GM23338 (cell line): ENCODE data around the gene UQCR11. TPM values are rescaled to one million over a fixed set of nuclear protein-coding genes. Genes with fewer than 3 reads are reported as not detected.

Experiments
- ATAC-seq: fragments of 200-7000 bp; cut with Tn5 transposase; 3 replicates; pipeline ENCODE4 v1.9.1; 2020
- DNase-seq: peaks from one replicate; pipeline ENCODE4 v3.0.0-alpha.2; 2015; ENCODE audit warnings: low spot score
- H2AFZ ChIP-seq: fragments of 200-600 bp; sonication (generic); 2 replicates; pipeline ENCODE4 v1.8.0; 2016; ENCODE audit warnings: antibody characterized with exemption, mild to moderate bottlenecking, moderate library complexity
- H3F3A ChIP-seq: fragments of 200-600 bp; sonication (generic); replicated peaks from 2 replicates; pipeline ENCODE4 v1.8.0; 2017; ENCODE audit warnings: antibody characterized with exemption, mixed run types, low read depth
- H3K27ac ChIP-seq: fragments of 200-600 bp; sonication (generic); 2 replicates; pipeline ENCODE4 v1.6.1; 2016; ENCODE audit warnings: low read depth
- H3K27me3 ChIP-seq: fragments of 200-600 bp; sonication (generic); 2 replicates; pipeline ENCODE4 v1.8.0; 2016; ENCODE audit warnings: mild to moderate bottlenecking, mixed run types, moderate library complexity; ENCODE audit not compliant: insufficient read depth
- H3K36me3 ChIP-seq: fragments of 200-600 bp; sonication (generic); 2 replicates; pipeline ENCODE4 v1.8.0; 2016; ENCODE audit warnings: mild to moderate bottlenecking; ENCODE audit not compliant: insufficient read depth
- H3K4me1 ChIP-seq: fragments of 200-600 bp; sonication (generic); 2 replicates; pipeline ENCODE4 v1.8.0; 2016; ENCODE audit warnings: mild to moderate bottlenecking, moderate library complexity; ENCODE audit not compliant: insufficient read depth
- H3K4me2 ChIP-seq: fragments of 200-600 bp; sonication (generic); 2 replicates; pipeline ENCODE4 v1.7.1; 2017; ENCODE audit warnings: mixed run types
- H3K4me3 ChIP-seq: fragments of 200-600 bp; sonication (generic); 2 replicates; pipeline ENCODE4 v1.6.1; 2016; ENCODE audit warnings: mixed run types
- H3K79me2 ChIP-seq: fragments of 200-600 bp; sonication (generic); replicated peaks from 2 replicates; pipeline ENCODE4 v1.8.0; 2017; ENCODE audit warnings: mild to moderate bottlenecking; ENCODE audit not compliant: insufficient read depth
- H3K9me2 ChIP-seq: fragments of 200-600 bp; sonication (generic); 2 replicates; pipeline ENCODE4 v1.8.0; 2017; ENCODE audit not compliant: insufficient read depth
- H4K20me1 ChIP-seq: fragments of 200-600 bp; sonication (generic); replicated peaks from 2 replicates; pipeline ENCODE4 v1.8.0; 2017; ENCODE audit warnings: mild to moderate bottlenecking; ENCODE audit not compliant: insufficient read depth
- H3K27ac Mint-ChIP-seq: 2 replicates; pipeline ENCODE4 v1.8.0; 2020; ENCODE audit warnings: inconsistent platforms, mild to moderate bottlenecking, moderate library complexity, mixed read lengths
- H3K27me3 Mint-ChIP-seq: 3 replicates; pipeline ENCODE4 v1.8.0; 2022; ENCODE audit warnings: low read depth, mild to moderate bottlenecking, moderate library complexity, mixed read lengths, inconsistent platforms; ENCODE audit not compliant: insufficient read depth, poor library complexity
- H3K36me3 Mint-ChIP-seq: 3 replicates; pipeline ENCODE4 v1.8.0; 2021; ENCODE audit warnings: low read depth, mild to moderate bottlenecking, inconsistent platforms, moderate library complexity, mixed read lengths
- H3K4me1 Mint-ChIP-seq: 3 replicates; pipeline ENCODE4 v1.8.0; 2020; ENCODE audit warnings: mild to moderate bottlenecking, inconsistent platforms, mixed read lengths
- H3K4me3 Mint-ChIP-seq: 3 replicates; pipeline ENCODE4 v1.8.0; 2021; ENCODE audit warnings: moderate library complexity, mild to moderate bottlenecking, inconsistent platforms, mixed read lengths
- H3K9me3 Mint-ChIP-seq: 3 replicates; pipeline ENCODE4 v1.8.0; 2020; ENCODE audit warnings: moderate library complexity, mild to moderate bottlenecking, inconsistent platforms, mixed read lengths
- CREB1 ChIP-seq: fragments of 250-450 bp; sonication (Bioruptor Pico); IDR thresholded peaks from 2 replicates; pipeline ENCODE4 v1.5.0; 2020; ENCODE audit warnings: low read depth, mild to moderate bottlenecking, moderate library complexity
- EZH2 ChIP-seq: fragments of 200-600 bp; sonication (generic); IDR thresholded peaks from one replicate; pipeline ENCODE4 v1.8.0; 2017; ENCODE audit warnings: antibody characterized with exemption, mild to moderate bottlenecking, low read depth; ENCODE audit not compliant: unreplicated experiment
- EZH2phosphoT487 ChIP-seq: fragments of 200-600 bp; sonication (generic); IDR thresholded peaks from one replicate; pipeline ENCODE4 v1.8.1; 2018; ENCODE audit warnings: antibody characterized with exemption; ENCODE audit not compliant: unreplicated experiment
- JUNB ChIP-seq: IDR thresholded peaks from one replicate; pipeline ENCODE4 v1.6.1; 2016; ENCODE audit warnings: antibody characterized with exemption; ENCODE audit not compliant: unreplicated experiment
- NANOG ChIP-seq: IDR thresholded peaks from 2 replicates; pipeline ENCODE4 v1.6.1; 2016; ENCODE audit warnings: antibody characterized with exemption, borderline replicate concordance
- POLR2AphosphoS5 ChIP-seq: IDR thresholded peaks from 2 replicates; pipeline ENCODE4 v1.6.1; 2016; ENCODE audit warnings: antibody characterized with exemption, low read depth
- STAT1 ChIP-seq: IDR thresholded peaks from one replicate; pipeline ENCODE4 v1.6.1; 2016; ENCODE audit warnings: antibody characterized with exemption; ENCODE audit not compliant: unreplicated experiment
- ZNF114 ChIP-seq: fragments of 250-450 bp; sonication (Bioruptor Pico); IDR thresholded peaks from 2 replicates; pipeline ENCODE4 v1.5.0; 2020; ENCODE audit warnings: mild to moderate bottlenecking, moderate library complexity
- ZNF331 ChIP-seq: fragments of 250-450 bp; sonication (Bioruptor Pico); IDR thresholded peaks from 2 replicates; pipeline ENCODE4 v1.5.0; 2020; ENCODE audit warnings: low read depth, mild to moderate bottlenecking, moderate library complexity
- polyA plus RNA-seq: library from polyadenylated mRNA; unstranded; fragments of >200 nt; fragmentation: Nextera tagmentation; extraction: Ambion mirVana; gene quantifications from 2 replicates; pipeline ENCODE4 v1.2.1, GENCODE V29; 2016
- total RNA-seq: library from RNA; depleted of rRNA; stranded (reverse); fragments of >200 nt; shearing (Covaris generic); gene quantifications from 2 replicates; pipeline ENCODE4 v1.2.3, GENCODE V29; 2014
- TF ChIP-seq, protein P1 (sequence below): IDR thresholded peaks from one replicate; pipeline ENCODE4 v1.6.1; 2018; ENCODE audit warnings: antibody characterized with exemption; ENCODE audit not compliant: unreplicated experiment
- TF ChIP-seq, protein P2 (sequence below): IDR thresholded peaks from 2 replicates; pipeline ENCODE4 v1.6.1; 2016; ENCODE audit warnings: antibody characterized with exemption
- TF ChIP-seq, protein P3 (sequence below), 2 experiments: fragments of 200-600 bp in 1 of 2; sonication (generic) in 1 of 2; conservative IDR thresholded peaks; 2 replicates each; pipeline versions ENCODE4 v1.5.1 to v1.6.1; 2016 to 2017; ENCODE audit warnings: antibody characterized with exemption in 2 of 2, low read depth in 2 of 2, mild to moderate bottlenecking in 2 of 2, moderate library complexity in 1 of 2
- TF ChIP-seq, protein P4 (sequence below): fragments of 250-450 bp; sonication (Bioruptor Pico); IDR thresholded peaks from 2 replicates; pipeline ENCODE4 v1.5.0; 2020; ENCODE audit warnings: mild to moderate bottlenecking, moderate library complexity

Gene UQCR11
- total and polyA plus RNA-seq, 2 experiments from 2014 or later = 46.4 to 413 TPM

DNA sequence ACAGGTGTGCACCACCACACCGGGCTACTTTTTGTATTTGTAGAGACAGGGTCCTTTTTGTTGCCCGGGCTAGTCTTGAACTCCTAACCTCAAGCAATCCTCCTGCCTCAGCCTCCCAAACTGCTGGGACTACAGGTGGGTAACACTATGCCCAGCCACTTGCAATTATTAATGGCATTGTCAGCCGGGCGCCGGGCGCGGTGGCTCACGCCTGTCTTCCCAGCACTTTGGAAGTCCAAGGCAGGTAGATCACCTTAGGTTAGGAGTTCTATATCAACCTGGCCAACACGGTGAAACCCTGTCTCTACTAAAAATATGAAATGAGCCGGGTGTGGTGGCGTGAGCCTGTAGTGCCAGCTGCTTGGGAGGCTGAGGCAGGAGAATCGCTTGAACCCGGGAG is 34.4 kb downstream of the UQCR11 start:
- Mint-ChIP-seq H3K4me1 (peaks cover 6% of the 10 kb centered on the region; the same call in 2 of the 3 replicates), H3K27ac (no peak overlapping the region), H3K27me3 (peaks cover 47% of the 10 kb centered on the region), H3K4me3 (no peak overlapping the region), H3K36me3 (peaks cover 5% of the 10 kb centered on the region), H3K9me3 (peaks cover 9% of the 10 kb centered on the region)
- Histone ChIP-seq H3K4me2 (no peak overlapping the region), H3K4me1 (no peaks in the 10 kb centered on the region; the same call in 1 of the 2 replicates), H3K27me3 (peaks cover 25% of the 10 kb centered on the region), H3K27ac (no peak overlapping the region), H3F3A (no peaks in the 10 kb centered on the region; the same call in 1 of the 2 replicates), H3K79me2 (peaks cover 8% of the 10 kb centered on the region), H3K4me3 (no peak overlapping the region), H3K36me3 (no peaks in the 10 kb centered on the region), H3K9me2 (no peaks in the 10 kb centered on the region), H2AFZ (no peak overlapping the region), H4K20me1 (peaks cover 3% of the 10 kb centered on the region; the same call in 1 of the 2 replicates)
- TF ChIP-seq NANOG = no peak
- TF ChIP-seq, protein P1, sequence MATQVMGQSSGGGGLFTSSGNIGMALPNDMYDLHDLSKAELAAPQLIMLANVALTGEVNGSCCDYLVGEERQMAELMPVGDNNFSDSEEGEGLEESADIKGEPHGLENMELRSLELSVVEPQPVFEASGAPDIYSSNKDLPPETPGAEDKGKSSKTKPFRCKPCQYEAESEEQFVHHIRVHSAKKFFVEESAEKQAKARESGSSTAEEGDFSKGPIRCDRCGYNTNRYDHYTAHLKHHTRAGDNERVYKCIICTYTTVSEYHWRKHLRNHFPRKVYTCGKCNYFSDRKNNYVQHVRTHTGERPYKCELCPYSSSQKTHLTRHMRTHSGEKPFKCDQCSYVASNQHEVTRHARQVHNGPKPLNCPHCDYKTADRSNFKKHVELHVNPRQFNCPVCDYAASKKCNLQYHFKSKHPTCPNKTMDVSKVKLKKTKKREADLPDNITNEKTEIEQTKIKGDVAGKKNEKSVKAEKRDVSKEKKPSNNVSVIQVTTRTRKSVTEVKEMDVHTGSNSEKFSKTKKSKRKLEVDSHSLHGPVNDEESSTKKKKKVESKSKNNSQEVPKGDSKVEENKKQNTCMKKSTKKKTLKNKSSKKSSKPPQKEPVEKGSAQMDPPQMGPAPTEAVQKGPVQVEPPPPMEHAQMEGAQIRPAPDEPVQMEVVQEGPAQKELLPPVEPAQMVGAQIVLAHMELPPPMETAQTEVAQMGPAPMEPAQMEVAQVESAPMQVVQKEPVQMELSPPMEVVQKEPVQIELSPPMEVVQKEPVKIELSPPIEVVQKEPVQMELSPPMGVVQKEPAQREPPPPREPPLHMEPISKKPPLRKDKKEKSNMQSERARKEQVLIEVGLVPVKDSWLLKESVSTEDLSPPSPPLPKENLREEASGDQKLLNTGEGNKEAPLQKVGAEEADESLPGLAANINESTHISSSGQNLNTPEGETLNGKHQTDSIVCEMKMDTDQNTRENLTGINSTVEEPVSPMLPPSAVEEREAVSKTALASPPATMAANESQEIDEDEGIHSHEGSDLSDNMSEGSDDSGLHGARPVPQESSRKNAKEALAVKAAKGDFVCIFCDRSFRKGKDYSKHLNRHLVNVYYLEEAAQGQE = no peak
- TF ChIP-seq POLR2AphosphoS5 = no peak
- TF ChIP-seq, protein P2, sequence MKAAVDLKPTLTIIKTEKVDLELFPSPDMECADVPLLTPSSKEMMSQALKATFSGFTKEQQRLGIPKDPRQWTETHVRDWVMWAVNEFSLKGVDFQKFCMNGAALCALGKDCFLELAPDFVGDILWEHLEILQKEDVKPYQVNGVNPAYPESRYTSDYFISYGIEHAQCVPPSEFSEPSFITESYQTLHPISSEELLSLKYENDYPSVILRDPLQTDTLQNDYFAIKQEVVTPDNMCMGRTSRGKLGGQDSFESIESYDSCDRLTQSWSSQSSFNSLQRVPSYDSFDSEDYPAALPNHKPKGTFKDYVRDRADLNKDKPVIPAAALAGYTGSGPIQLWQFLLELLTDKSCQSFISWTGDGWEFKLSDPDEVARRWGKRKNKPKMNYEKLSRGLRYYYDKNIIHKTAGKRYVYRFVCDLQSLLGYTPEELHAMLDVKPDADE = no peak
- no peak for TF ChIP-seq EZH2
- TF ChIP-seq ZNF114 (CRISPR knock-in tag) = no peak
- no peak for TF ChIP-seq STAT1
- no peak for TF ChIP-seq ZNF331 (CRISPR knock-in tag)
- TF ChIP-seq CREB1 = no peak
- TF ChIP-seq, protein P3, sequence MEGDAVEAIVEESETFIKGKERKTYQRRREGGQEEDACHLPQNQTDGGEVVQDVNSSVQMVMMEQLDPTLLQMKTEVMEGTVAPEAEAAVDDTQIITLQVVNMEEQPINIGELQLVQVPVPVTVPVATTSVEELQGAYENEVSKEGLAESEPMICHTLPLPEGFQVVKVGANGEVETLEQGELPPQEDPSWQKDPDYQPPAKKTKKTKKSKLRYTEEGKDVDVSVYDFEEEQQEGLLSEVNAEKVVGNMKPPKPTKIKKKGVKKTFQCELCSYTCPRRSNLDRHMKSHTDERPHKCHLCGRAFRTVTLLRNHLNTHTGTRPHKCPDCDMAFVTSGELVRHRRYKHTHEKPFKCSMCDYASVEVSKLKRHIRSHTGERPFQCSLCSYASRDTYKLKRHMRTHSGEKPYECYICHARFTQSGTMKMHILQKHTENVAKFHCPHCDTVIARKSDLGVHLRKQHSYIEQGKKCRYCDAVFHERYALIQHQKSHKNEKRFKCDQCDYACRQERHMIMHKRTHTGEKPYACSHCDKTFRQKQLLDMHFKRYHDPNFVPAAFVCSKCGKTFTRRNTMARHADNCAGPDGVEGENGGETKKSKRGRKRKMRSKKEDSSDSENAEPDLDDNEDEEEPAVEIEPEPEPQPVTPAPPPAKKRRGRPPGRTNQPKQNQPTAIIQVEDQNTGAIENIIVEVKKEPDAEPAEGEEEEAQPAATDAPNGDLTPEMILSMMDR (conservative IDR thresholded peaks at IDR 0.05; ENCODE audit: low read depth in 2 of 2) = no peak
- no peak for TF ChIP-seq EZH2phosphoT487
- TF ChIP-seq, protein P4, sequence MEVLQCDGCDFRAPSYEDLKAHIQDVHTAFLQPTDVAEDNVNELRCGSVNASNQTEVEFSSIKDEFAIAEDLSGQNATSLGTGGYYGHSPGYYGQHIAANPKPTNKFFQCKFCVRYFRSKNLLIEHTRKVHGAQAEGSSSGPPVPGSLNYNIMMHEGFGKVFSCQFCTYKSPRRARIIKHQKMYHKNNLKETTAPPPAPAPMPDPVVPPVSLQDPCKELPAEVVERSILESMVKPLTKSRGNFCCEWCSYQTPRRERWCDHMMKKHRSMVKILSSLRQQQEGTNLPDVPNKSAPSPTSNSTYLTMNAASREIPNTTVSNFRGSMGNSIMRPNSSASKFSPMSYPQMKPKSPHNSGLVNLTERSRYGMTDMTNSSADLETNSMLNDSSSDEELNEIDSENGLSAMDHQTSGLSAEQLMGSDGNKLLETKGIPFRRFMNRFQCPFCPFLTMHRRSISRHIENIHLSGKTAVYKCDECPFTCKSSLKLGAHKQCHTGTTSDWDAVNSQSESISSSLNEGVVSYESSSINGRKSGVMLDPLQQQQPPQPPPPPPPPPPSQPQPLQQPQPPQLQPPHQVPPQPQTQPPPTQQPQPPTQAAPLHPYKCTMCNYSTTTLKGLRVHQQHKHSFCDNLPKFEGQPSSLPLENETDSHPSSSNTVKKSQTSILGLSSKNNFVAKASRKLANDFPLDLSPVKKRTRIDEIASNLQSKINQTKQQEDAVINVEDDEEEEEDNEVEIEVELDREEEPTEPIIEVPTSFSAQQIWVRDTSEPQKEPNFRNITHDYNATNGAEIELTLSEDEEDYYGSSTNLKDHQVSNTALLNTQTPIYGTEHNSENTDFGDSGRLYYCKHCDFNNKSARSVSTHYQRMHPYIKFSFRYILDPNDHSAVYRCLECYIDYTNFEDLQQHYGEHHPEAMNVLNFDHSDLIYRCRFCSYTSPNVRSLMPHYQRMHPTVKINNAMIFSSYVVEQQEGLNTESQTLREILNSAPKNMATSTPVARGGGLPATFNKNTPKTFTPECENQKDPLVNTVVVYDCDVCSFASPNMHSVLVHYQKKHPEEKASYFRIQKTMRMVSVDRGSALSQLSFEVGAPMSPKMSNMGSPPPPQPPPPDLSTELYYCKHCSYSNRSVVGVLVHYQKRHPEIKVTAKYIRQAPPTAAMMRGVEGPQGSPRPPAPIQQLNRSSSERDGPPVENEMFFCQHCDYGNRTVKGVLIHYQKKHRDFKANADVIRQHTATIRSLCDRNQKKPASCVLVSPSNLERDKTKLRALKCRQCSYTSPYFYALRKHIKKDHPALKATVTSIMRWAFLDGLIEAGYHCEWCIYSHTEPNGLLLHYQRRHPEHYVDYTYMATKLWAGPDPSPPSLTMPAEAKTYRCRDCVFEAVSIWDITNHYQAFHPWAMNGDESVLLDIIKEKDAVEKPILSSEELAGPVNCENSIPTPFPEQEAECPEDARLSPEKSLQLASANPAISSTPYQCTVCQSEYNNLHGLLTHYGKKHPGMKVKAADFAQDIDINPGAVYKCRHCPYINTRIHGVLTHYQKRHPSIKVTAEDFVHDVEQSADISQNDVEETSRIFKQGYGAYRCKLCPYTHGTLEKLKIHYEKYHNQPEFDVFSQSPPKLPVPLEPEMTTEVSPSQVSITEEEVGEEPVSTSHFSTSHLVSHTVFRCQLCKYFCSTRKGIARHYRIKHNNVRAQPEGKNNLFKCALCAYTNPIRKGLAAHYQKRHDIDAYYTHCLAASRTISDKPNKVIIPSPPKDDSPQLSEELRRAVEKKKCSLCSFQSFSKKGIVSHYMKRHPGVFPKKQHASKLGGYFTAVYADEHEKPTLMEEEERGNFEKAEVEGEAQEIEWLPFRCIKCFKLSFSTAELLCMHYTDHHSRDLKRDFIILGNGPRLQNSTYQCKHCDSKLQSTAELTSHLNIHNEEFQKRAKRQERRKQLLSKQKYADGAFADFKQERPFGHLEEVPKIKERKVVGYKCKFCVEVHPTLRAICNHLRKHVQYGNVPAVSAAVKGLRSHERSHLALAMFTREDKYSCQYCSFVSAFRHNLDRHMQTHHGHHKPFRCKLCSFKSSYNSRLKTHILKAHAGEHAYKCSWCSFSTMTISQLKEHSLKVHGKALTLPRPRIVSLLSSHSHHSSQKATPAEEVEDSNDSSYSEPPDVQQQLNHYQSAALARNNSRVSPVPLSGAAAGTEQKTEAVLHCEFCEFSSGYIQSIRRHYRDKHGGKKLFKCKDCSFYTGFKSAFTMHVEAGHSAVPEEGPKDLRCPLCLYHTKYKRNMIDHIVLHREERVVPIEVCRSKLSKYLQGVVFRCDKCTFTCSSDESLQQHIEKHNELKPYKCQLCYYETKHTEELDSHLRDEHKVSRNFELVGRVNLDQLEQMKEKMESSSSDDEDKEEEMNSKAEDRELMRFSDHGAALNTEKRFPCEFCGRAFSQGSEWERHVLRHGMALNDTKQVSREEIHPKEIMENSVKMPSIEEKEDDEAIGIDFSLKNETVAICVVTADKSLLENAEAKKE (CRISPR knock-in tag) = no peak
- TF ChIP-seq JUNB = no peak
- ATAC-seq (no peak), DNase-seq (no peak)
